HCT116 (cell line): ENCODE measurements around the gene NTNG1. TPM values are rescaled to one million over a fixed set of nuclear protein-coding genes. Genes with fewer than 3 reads are reported as not detected.

Experiments used
- ATAC-seq: fragments of 200-7000 bp; cut with Tn5 transposase; 2 replicates; pipeline ENCODE4 v1.9.1; 2020; ENCODE audit warnings: mild to moderate bottlenecking, moderate library complexity
- BruUV-seq: library from RNA; stranded (reverse); fragments of 400-500 nt; replicated peaks from 2 replicates; lab custom pipeline; 2021; lab: Mats Ljungman, UMichigan
- CTCF ChIA-PET: fragments of 300-600 bp; sonication (Branson Sonifier 250); formaldehyde crosslinking; loops from one replicate; lab custom pipeline; 2021; ENCODE audit warnings: antibody characterized with exemption; lab: Charles Lee
- POLR2A ChIA-PET: fragments of 300-600, 350-600 bp; sonication (Branson Sonifier 250); formaldehyde crosslinking; loops from one replicate; lab custom pipeline; 2021; ENCODE audit warnings: antibody characterized with exemption; lab: Charles Lee
- RAD21 ChIA-PET, 2 experiments: fragments of 300-600 bp; sonication (Branson Sonifier 250); formaldehyde crosslinking; loops; one replicate each; lab custom pipeline; 2023; ENCODE audit warnings: low total read pairs in 2 of 2; ENCODE audit not compliant: uncharacterized antibody in 2 of 2, unreplicated experiment in 2 of 2, low non-redundant PET in 1 of 2; lab: Charles Lee
- DNase-seq: peaks from one replicate; pipeline ENCODE4 v3.0.0-alpha.2; 2010; ENCODE audit warnings: low read depth, low spot score
- H2AFZ ChIP-seq: fragments of 200-600 bp; shearing (Covaris generic), sonication (generic); 2 replicates; pipeline ENCODE4 v1.6.1; 2017; ENCODE audit warnings: low read depth, mixed run types, mixed read lengths, antibody characterized with exemption, low read length; ENCODE audit not compliant: poor library complexity, severe bottlenecking
- H3K27ac ChIP-seq: 2 replicates; pipeline ENCODE4 v1.5.1; 2012; ENCODE audit warnings: low read depth, low read length
- H3K27me3 ChIP-seq: fragments of 200-600 bp; sonication (generic); 2 replicates; pipeline ENCODE4 v1.6.1; 2016; ENCODE audit warnings: mixed run types, low read length, mixed read lengths; ENCODE audit not compliant: insufficient read depth
- H3K36me3 ChIP-seq, 2 experiments: fragments of 200-500 bp in 1 of 2; fragments of 200-600 bp in 1 of 2; sonication (Bioruptor generic) in 1 of 2; sonication (generic) in 1 of 2; 2 replicates each; pipeline versions ENCODE4 v1.5.1 to v1.6.1; 2014 to 2016; ENCODE audit warnings: low read length in 2 of 2, inconsistent platforms in 1 of 2, mixed read lengths in 1 of 2, mixed run types in 1 of 2; ENCODE audit not compliant: insufficient read depth in 2 of 2, control insufficient read depth in 1 of 2
- H3K4me1 ChIP-seq, 2 experiments: fragments of 200-600 bp in 1 of 2; sonication (generic) in 1 of 2; 2 replicates each; pipeline versions ENCODE4 v1.5.1 to v1.6.1; 2012 to 2017; ENCODE audit warnings: low read length in 2 of 2, inconsistent platforms in 1 of 2, mild to moderate bottlenecking in 1 of 2, mixed read lengths in 1 of 2, mixed run types in 1 of 2, moderate library complexity in 1 of 2; ENCODE audit not compliant: insufficient read depth in 2 of 2, control insufficient read depth in 1 of 2
- H3K4me2 ChIP-seq: fragments of 200-600 bp; sonication (generic); 2 replicates; pipeline ENCODE4 v1.6.1; 2017; ENCODE audit warnings: mixed run types, low read length, mixed read lengths
- H3K4me3 ChIP-seq, 2 experiments: fragments of 200-600 bp in 1 of 2; sonication (generic) in 1 of 2; replicated peaks in 1 of 2; 2 replicates each; pipeline ENCODE4 v1.5.1; 2011 to 2016; ENCODE audit warnings: low read length in 2 of 2, control low read depth in 1 of 2, low read depth in 1 of 2, mild to moderate bottlenecking in 1 of 2, mixed read lengths in 1 of 2, mixed run types in 1 of 2
- H3K79me2 ChIP-seq: fragments of 200-600 bp; sonication (generic); 2 replicates; pipeline ENCODE4 v1.6.1; 2017; ENCODE audit warnings: mild to moderate bottlenecking, mixed run types, low read length, moderate library complexity, mixed read lengths; ENCODE audit not compliant: insufficient read depth
- H3K9ac ChIP-seq: fragments of 200-600 bp; sonication (generic); 2 replicates; pipeline ENCODE4 v1.6.1; 2016; ENCODE audit warnings: low read length, mixed read lengths
- H3K9me2 ChIP-seq: fragments of 200-600 bp; sonication (generic), shearing (Covaris generic); 2 replicates; pipeline ENCODE4 v1.6.1; 2017; ENCODE audit warnings: mixed run types, mild to moderate bottlenecking, moderate library complexity; ENCODE audit not compliant: insufficient read depth
- H3K9me3 ChIP-seq, 2 experiments: fragments of 200-500 bp in 1 of 2; fragments of 200-600 bp in 1 of 2; sonication (Bioruptor generic) in 1 of 2; sonication (generic) in 1 of 2; 2 replicates each; pipeline ENCODE4 v1.6.1; 2014 to 2017; ENCODE audit warnings: low read length in 2 of 2, mixed read lengths in 2 of 2, inconsistent platforms in 1 of 2, low read depth in 1 of 2, mild to moderate bottlenecking in 1 of 2, mixed run types in 1 of 2, moderate library complexity in 1 of 2; ENCODE audit not compliant: control insufficient read depth in 1 of 2, insufficient read depth in 1 of 2
- H4K20me1 ChIP-seq: fragments of 200-600 bp; sonication (generic), shearing (Covaris generic); 2 replicates; pipeline ENCODE4 v1.6.1; 2017; ENCODE audit warnings: mixed run types, mild to moderate bottlenecking, moderate library complexity; ENCODE audit not compliant: insufficient read depth
- CBX3 ChIP-seq: IDR thresholded peaks from 2 replicates; pipeline ENCODE4 v1.6.1; 2012; ENCODE audit warnings: low read depth
- CTCF ChIP-seq, 3 experiments: fragments of 200-600 bp in 1 of 3; sonication (generic) in 1 of 3; IDR thresholded peaks in 2 of 3; conservative IDR thresholded peaks in 1 of 3; 2 replicates each; pipeline ENCODE4 v1.5.1; 2012 to 2017; ENCODE audit warnings: low read depth in 2 of 3, low read length in 2 of 3, antibody characterized with exemption in 1 of 3, borderline replicate concordance in 1 of 3, control low read depth in 1 of 3, mild to moderate bottlenecking in 1 of 3, mixed read lengths in 1 of 3, mixed run types in 1 of 3, moderate library complexity in 1 of 3; ENCODE audit not compliant: insufficient read depth in 1 of 3
- JUND ChIP-seq: IDR thresholded peaks from 2 replicates; pipeline ENCODE4 v1.6.1; 2012
- POLR2AphosphoS5 ChIP-seq: IDR thresholded peaks from 2 replicates; pipeline ENCODE4 v1.6.1; 2011; ENCODE audit warnings: mild to moderate bottlenecking, low read depth, low read length, moderate library complexity
- REST ChIP-seq: IDR thresholded peaks from 2 replicates; pipeline ENCODE4 v1.6.1; 2012; ENCODE audit warnings: low read depth
- YY1 ChIP-seq: IDR thresholded peaks from 2 replicates; pipeline ENCODE4 v1.6.1; 2011; ENCODE audit warnings: low read length, low read depth, moderate library complexity, mild to moderate bottlenecking; ENCODE audit not compliant: insufficient replicate concordance; ENCODE audit errors: extremely low read depth
- intact Hi-C: fragments of 100-400 bp; cut with micrococcal nuclease; formaldehyde crosslinking; loops from 2 replicates; pipeline ENCODE4 v1.10.0; 2022
- total RNA-seq: library from RNA; stranded (reverse); gene quantifications from one replicate; pipeline ENCODE4 v1.2.1, GENCODE V29; 2021; ENCODE audit not compliant: unreplicated experiment

NTNG1 gene
- total RNA-seq, 1 experiment from 2014 or later = not detected

- Histone ChIP-seq H3K36me3 (no peaks in the 10 kb centered on the region), H3K27me3 (no peaks in the 10 kb centered on the region), H3K4me1 (no peaks in the 10 kb centered on the region), H3K79me2 (no peaks in the 10 kb centered on the region), H4K20me1 (no peaks in the 10 kb centered on the region; the same call in 1 of the 2 replicates), H3K4me2 (no peak overlapping the region), H2AFZ (no peak overlapping the region), H3K4me3 (no peak overlapping the region), H3K9me3 (peaks cover 0 to 11% of the 10 kb centered on the region in 2 experiments; a peak in 2 of 4 replicates), H3K9ac (no peak overlapping the region), H3K9me2 (no peaks in the 10 kb centered on the region), H3K27ac (no peak overlapping the region)
- intact Hi-C loops = no loop called here
- ATAC-seq (no peak), DNase-seq (no peak)
- no TSS peak for BruUV-seq
- ChIA-PET RAD21 (no interaction called here), CTCF (no interaction called here), POLR2A (no interaction called here)
- TF ChIP-seq CBX3 (no peak), POLR2AphosphoS5 (no peak), REST (no peak), YY1 (no peak), CTCF (IDR thresholded peaks at IDR 0.05 in 2 of 3, conservative IDR thresholded peaks at IDR 0.05 in 1 of 3; ENCODE audit: borderline replicate concordance in 1 of 3, insufficient read depth in 1 of 3, low read depth in 2 of 3, low read length in 2 of 3) (no peak), JUND (no peak)
Observed at GRCh38 chr1:107434361-107434693, 293.5 kb downstream of the NTNG1 start.
